Progenitor cell of endocrine pancreas (in vitro differentiated cells): ENCODE data around the gene STRN. TPM values are rescaled to one million over a fixed set of nuclear protein-coding genes. Genes with fewer than 3 reads are reported as not detected.

Experiments
- DNase-seq: peaks from one replicate; pipeline ENCODE4 v3.0.0; 2021; ENCODE audit warnings: low spot score; ENCODE audit not compliant: unreplicated experiment
- H3K27ac Mint-ChIP-seq: 2 replicates; pipeline ENCODE4 v1.8.0; 2021; ENCODE audit warnings: mild to moderate bottlenecking, moderate library complexity, mixed read lengths
- H3K27me3 Mint-ChIP-seq: 2 replicates; pipeline ENCODE4 v1.8.0; 2021; ENCODE audit warnings: mixed read lengths
- H3K36me3 Mint-ChIP-seq: 2 replicates; pipeline ENCODE4 v1.8.0; 2022; ENCODE audit warnings: mixed read lengths; ENCODE audit not compliant: insufficient read depth
- H3K4me1 Mint-ChIP-seq: 2 replicates; pipeline ENCODE4 v1.8.0; 2021; ENCODE audit warnings: low read depth, mixed read lengths
- H3K4me3 Mint-ChIP-seq: 2 replicates; pipeline ENCODE4 v1.8.0; 2021; ENCODE audit warnings: low read depth, mild to moderate bottlenecking, moderate library complexity, mixed read lengths
- H3K9me3 Mint-ChIP-seq: 2 replicates; pipeline ENCODE4 v1.8.0; 2021; ENCODE audit warnings: low read depth, mixed read lengths
- CTCF ChIP-seq: fragments of 200-600 bp; sonication (generic); IDR thresholded peaks from one replicate; pipeline ENCODE4 v1.5.0; 2021; ENCODE audit warnings: antibody characterized with exemption, mild to moderate bottlenecking; ENCODE audit not compliant: unreplicated experiment
- total RNA-seq: library from RNA; stranded (reverse); gene quantifications from 2 replicates; pipeline ENCODE4 v1.2.1, GENCODE V29; 2021

STRN gene
- total RNA-seq, 1 donor from 2014 or later: 19.9 TPM

GRCh38 chr2:36812196-36812595 is 154.1 kb downstream of the STRN start:
- Mint-ChIP-seq H3K27me3 (peaks cover 3% of the 10 kb centered on the region), H3K27ac (no peak overlapping the region), H3K4me3 (no peak overlapping the region), H3K4me1 (no peaks in the 10 kb centered on the region), H3K36me3 (no peaks in the 10 kb centered on the region), H3K9me3 (no peaks in the 10 kb centered on the region)
- DNase-seq: no peak
- TF ChIP-seq CTCF: peak; percentile 31

- no peaks in the 10 kb centered on the region for H3K9me3 Mint-ChIP-seq
- no peaks in the 10 kb centered on the region for H3K4me1 Mint-ChIP-seq
- H3K27ac Mint-ChIP-seq: no peak overlapping the region
- no peak for DNase-seq
- H3K36me3 Mint-ChIP-seq: no peaks in the 10 kb centered on the region
- no peaks in the 10 kb centered on the region for H3K27me3 Mint-ChIP-seq
- no peak overlapping the region for H3K4me3 Mint-ChIP-seq
- TF ChIP-seq CTCF: no peak
These were observed 155.3 kb downstream of the STRN start for GRCh38 chr2:36811071-36811470.

GRCh38 chr2:36809069-36809445 is 157.3 kb downstream of the STRN start:
- Mint-ChIP-seq H3K9me3 (no peaks in the 10 kb centered on the region), H3K36me3 (no peaks in the 10 kb centered on the region), H3K27ac (no peak overlapping the region), H3K27me3 (no peaks in the 10 kb centered on the region), H3K4me1 (no peaks in the 10 kb centered on the region), H3K4me3 (no peak overlapping the region)
- no peak for TF ChIP-seq CTCF
- DNase-seq: no peak

GRCh38 chr2:36808386-36809068 is 157.8 kb downstream of the STRN start:
- no peak for TF ChIP-seq CTCF
- no peaks in the 10 kb centered on the region for H3K9me3 Mint-ChIP-seq
- no peak overlapping the region for H3K27ac Mint-ChIP-seq
- no peaks in the 10 kb centered on the region for H3K4me1 Mint-ChIP-seq
- no peak for DNase-seq
- no peaks in the 10 kb centered on the region for H3K36me3 Mint-ChIP-seq
- no peaks in the 10 kb centered on the region for H3K27me3 Mint-ChIP-seq
- H3K4me3 Mint-ChIP-seq: no peak overlapping the region

- Mint-ChIP-seq H3K27ac (no peak overlapping the region), H3K4me3 (no peak overlapping the region), H3K27me3 (no peaks in the 10 kb centered on the region), H3K36me3 (no peaks in the 10 kb centered on the region), H3K9me3 (no peaks in the 10 kb centered on the region), H3K4me1 (no peaks in the 10 kb centered on the region)
- DNase-seq: no peak
- no peak for TF ChIP-seq CTCF
These were observed 159.0 kb downstream of the STRN start for GRCh38 chr2:36807223-36807886.
